Lung (tissue), 12 donors: ENCODE measurements around the gene FCAMR. TPM values are rescaled to one million over a fixed set of nuclear protein-coding genes. Genes with fewer than 3 reads are reported as not detected.

Experiments
- ATAC-seq: fragments of 200-7000 bp; cut with Tn5 transposase; one replicate; pipeline ENCODE4 v1.9.1; 2020; ENCODE audit warnings: moderate number of reproducible peaks; ENCODE audit not compliant: insufficient read depth, low FRiP score
- DNase-seq, 3 donors: peaks; one replicate each; pipeline ENCODE4 v3.0.0-alpha.2; 2013 to 2017
- H3K27ac ChIP-seq, 2 donors: one replicate each; pipeline ENCODE4 v1.5.1; 2013; ENCODE audit warnings: mild to moderate bottlenecking in 2 of 2, moderate library complexity in 2 of 2, control low read depth in 1 of 2, inconsistent platforms in 1 of 2, low read depth in 1 of 2, low read length in 1 of 2
- H3K27me3 ChIP-seq, 3 donors: one replicate each; pipeline ENCODE4 v1.5.1; 2013; ENCODE audit warnings: low read length in 2 of 3; ENCODE audit not compliant: control insufficient read depth in 3 of 3, insufficient read depth in 3 of 3
- H3K36me3 ChIP-seq, 4 donors: one replicate each; pipeline ENCODE4 v1.5.1; 2013; ENCODE audit warnings: low read length in 4 of 4, mild to moderate bottlenecking in 1 of 4, moderate library complexity in 1 of 4; ENCODE audit not compliant: control insufficient read depth in 4 of 4, insufficient read depth in 4 of 4
- H3K4me1 ChIP-seq, 5 donors: one replicate each; pipeline ENCODE4 v1.5.1; 2013; ENCODE audit warnings: low read length in 5 of 5, mild to moderate bottlenecking in 2 of 5, moderate library complexity in 1 of 5; ENCODE audit not compliant: control insufficient read depth in 5 of 5, insufficient read depth in 5 of 5
- H3K4me3 ChIP-seq: one replicate; pipeline ENCODE4 v1.5.1; 2013; ENCODE audit warnings: mild to moderate bottlenecking, control low read depth, moderate library complexity
- H3K9ac ChIP-seq, 2 donors: one replicate each; pipeline ENCODE4 v1.5.1; 2013; ENCODE audit warnings: low read length in 2 of 2, control low read depth in 1 of 2; ENCODE audit not compliant: insufficient read depth in 1 of 2
- H3K9me3 ChIP-seq, 4 donors: one replicate each; pipeline ENCODE4 v1.5.1; 2013; ENCODE audit warnings: low read length in 3 of 4, mild to moderate bottlenecking in 1 of 4, moderate library complexity in 1 of 4; ENCODE audit not compliant: control insufficient read depth in 4 of 4, insufficient read depth in 3 of 4
- WGBS, 2 donors: extraction: QIAGEN DNeasy Blood & Tissue Kit; methylation state at CpG; one replicate each; pipeline ENCODE4 v1.1.7; 2013; 5-methylcytosine and 5-hydroxymethylcytosine counted together
- polyA plus RNA-seq, 2 donors: library from polyadenylated mRNA; stranded (reverse); fragments of 200-250 nt; gene quantifications; one replicate each; pipeline ENCODE4 v1.2.1, GENCODE V29; 2013
- total RNA-seq, 2 donors: library from RNA; depleted of rRNA in 1 of 2; stranded (reverse); fragments of >200 nt in 1 of 2; gene quantifications; one replicate each; pipeline ENCODE4 v1.2.1, GENCODE V29; 2014 to 2021
- TF ChIP-seq, protein P1 (sequence below): IDR thresholded peaks from 2 replicates; pipeline ENCODE4 v1.5.1; 2012; ENCODE audit warnings: mild to moderate bottlenecking; ENCODE audit errors: control extremely low read depth, extremely low read depth
- donor health status: control.
- donor health status: control.
- donor health status: Bipolar disorder and iron deficiency.
- donor health status: healthy.
- donor health status: DM: yes; HTN: yes; CAD: no.

FCAMR gene
- total and polyA plus RNA-seq, 4 donors, result 0.18 to 0.40 TPM; not detected in 2

DNA sequence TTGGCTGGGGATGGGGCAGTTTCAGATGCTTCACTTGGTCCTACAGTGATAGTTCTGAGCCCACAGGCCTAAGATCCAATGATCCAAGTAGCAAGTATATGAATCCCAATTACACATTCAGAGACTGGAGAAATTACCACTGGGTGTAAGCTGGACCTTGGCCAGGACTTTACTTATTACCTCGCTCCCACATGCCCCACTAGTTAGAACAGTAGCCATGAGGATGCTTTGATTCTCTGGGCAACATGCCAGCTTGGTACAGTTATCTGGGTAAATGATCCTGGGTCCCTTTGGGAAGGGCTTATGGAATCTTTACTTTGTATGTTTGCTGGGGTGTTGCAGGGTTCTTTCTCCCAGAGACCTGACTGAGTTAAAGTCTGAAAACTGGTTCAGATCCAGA is 5.0 kb upstream of the FCAMR start:
- H3K9me3 ChIP-seq, result no peaks in the 10 kb centered on the region
- WGBS, 2 donors, result 92 to 93% methylated on average over 1 of the region's 1 CpG
- TF ChIP-seq, protein P1, sequence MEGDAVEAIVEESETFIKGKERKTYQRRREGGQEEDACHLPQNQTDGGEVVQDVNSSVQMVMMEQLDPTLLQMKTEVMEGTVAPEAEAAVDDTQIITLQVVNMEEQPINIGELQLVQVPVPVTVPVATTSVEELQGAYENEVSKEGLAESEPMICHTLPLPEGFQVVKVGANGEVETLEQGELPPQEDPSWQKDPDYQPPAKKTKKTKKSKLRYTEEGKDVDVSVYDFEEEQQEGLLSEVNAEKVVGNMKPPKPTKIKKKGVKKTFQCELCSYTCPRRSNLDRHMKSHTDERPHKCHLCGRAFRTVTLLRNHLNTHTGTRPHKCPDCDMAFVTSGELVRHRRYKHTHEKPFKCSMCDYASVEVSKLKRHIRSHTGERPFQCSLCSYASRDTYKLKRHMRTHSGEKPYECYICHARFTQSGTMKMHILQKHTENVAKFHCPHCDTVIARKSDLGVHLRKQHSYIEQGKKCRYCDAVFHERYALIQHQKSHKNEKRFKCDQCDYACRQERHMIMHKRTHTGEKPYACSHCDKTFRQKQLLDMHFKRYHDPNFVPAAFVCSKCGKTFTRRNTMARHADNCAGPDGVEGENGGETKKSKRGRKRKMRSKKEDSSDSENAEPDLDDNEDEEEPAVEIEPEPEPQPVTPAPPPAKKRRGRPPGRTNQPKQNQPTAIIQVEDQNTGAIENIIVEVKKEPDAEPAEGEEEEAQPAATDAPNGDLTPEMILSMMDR, result no peak
- no peak overlapping the region for H3K27ac ChIP-seq
- H3K4me1 ChIP-seq, result no peaks in the 10 kb centered on the region
- no peaks in the 10 kb centered on the region for H3K36me3 ChIP-seq
- H3K4me3 ChIP-seq, result no peak overlapping the region
- no peaks in the 10 kb centered on the region for H3K27me3 ChIP-seq
- H3K9ac ChIP-seq, result no peak overlapping the region
- no peak for DNase-seq
- no peak for ATAC-seq

GRCh38 chr1:206974140-206974539 is 3.9 kb upstream of the FCAMR start:
- H3K9me3 ChIP-seq, result no peaks in the 10 kb centered on the region
- H3K4me3 ChIP-seq, result no peak overlapping the region
- H3K9ac ChIP-seq, result no peak overlapping the region
- ATAC-seq (no peak), DNase-seq (no peak)
- 91 to 93% methylated on average over 3 of the region's 3 CpGs for WGBS, 2 donors
- TF ChIP-seq, protein P1, result no peak
- H3K4me1 ChIP-seq, result peaks cover 0 to 3% (median 0%) of the 10 kb centered on the region in 5 donors
- no peaks in the 10 kb centered on the region for H3K36me3 ChIP-seq
- no peak overlapping the region for H3K27ac ChIP-seq
- no peaks in the 10 kb centered on the region for H3K27me3 ChIP-seq

GRCh38 chr1:206972728-206973127 is 2.5 kb upstream of the FCAMR start:
- WGBS, 2 donors, result 72 to 82% methylated on average over 2 of the region's 2 CpGs
- Histone ChIP-seq H3K27me3 (no peaks in the 10 kb centered on the region), H3K9me3 (no peaks in the 10 kb centered on the region), H3K4me1 (peaks cover 0 to 3% (median 0%) of the 10 kb centered on the region in 5 donors), H3K36me3 (no peaks in the 10 kb centered on the region), H3K27ac (no peak overlapping the region), H3K4me3 (no peak overlapping the region), H3K9ac (no peak overlapping the region)
- ATAC-seq (no peak), DNase-seq (no peak)
- TF ChIP-seq, protein P1, result no peak

- Histone ChIP-seq H3K36me3 (no peaks in the 10 kb centered on the region), H3K9me3 (no peaks in the 10 kb centered on the region), H3K4me1 (peaks cover 0 to 6% (median 0%) of the 10 kb centered on the region in 5 donors), H3K27ac (no peak overlapping the region), H3K4me3 (no peak overlapping the region), H3K9ac (no peak overlapping the region), H3K27me3 (no peaks in the 10 kb centered on the region)
- 67 to 82% methylated on average over 2 of the region's 2 CpGs for WGBS, 2 donors
- ATAC-seq, result no peak
- no peak for DNase-seq
- TF ChIP-seq, protein P1, result no peak
Measured at GRCh38 chr1:206971029-206971655, 882 bp upstream of the FCAMR start.
